ENCODE measurements around the gene HLA-DQB2.

GRCh38 chr6:32799168-32799567, 35.8 kb upstream of the HLA-DQB2 start:
- TF ChIP-seq, protein P1, sequence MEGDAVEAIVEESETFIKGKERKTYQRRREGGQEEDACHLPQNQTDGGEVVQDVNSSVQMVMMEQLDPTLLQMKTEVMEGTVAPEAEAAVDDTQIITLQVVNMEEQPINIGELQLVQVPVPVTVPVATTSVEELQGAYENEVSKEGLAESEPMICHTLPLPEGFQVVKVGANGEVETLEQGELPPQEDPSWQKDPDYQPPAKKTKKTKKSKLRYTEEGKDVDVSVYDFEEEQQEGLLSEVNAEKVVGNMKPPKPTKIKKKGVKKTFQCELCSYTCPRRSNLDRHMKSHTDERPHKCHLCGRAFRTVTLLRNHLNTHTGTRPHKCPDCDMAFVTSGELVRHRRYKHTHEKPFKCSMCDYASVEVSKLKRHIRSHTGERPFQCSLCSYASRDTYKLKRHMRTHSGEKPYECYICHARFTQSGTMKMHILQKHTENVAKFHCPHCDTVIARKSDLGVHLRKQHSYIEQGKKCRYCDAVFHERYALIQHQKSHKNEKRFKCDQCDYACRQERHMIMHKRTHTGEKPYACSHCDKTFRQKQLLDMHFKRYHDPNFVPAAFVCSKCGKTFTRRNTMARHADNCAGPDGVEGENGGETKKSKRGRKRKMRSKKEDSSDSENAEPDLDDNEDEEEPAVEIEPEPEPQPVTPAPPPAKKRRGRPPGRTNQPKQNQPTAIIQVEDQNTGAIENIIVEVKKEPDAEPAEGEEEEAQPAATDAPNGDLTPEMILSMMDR (IDR thresholded peaks at IDR 0.05): no peak
- no peak for TF ChIP-seq POLR2AphosphoS5 (IDR thresholded peaks at IDR 0.05; ENCODE audit: low read depth, low read length)
- TF ChIP-seq TCF7L2 (IDR thresholded peaks at IDR 0.05; ENCODE audit: low read depth, low read length): no peak
- TF ChIP-seq REST (IDR thresholded peaks at IDR 0.05; ENCODE audit: insufficient read depth in 1 of 2, low read depth in 2 of 2, low read length in 1 of 2): no peak

Data from Panc1 (cell line).